HTERT RPE-1 (cell line): ENCODE data around the gene KICS2.

Source experiments
- in situ Hi-C: fragments of 300-500 bp; cut with MboI; formaldehyde crosslinking; loops from 4 replicates; pipeline ENCODE4 v1.14.3; 2020; ENCODE audit warnings: low sequenced_read_pairs

The KICS2 gene

GRCh38 chr12:64222009-64222765 lies at the start of gene KICS2:
TSS of gene KICS2 (minus strand) at chr12:64222296. CDS start at chr12:64222237, 59 bp downstream.
- in situ Hi-C loops = no loop called here

GRCh38 chr12:64270411-64270810 lies 48.3 kb upstream of the KICS2 start:
- in situ Hi-C loops = no loop called here

GRCh38 chr12:64269161-64269560 lies 47.1 kb upstream of the KICS2 start:
- in situ Hi-C loops = no loop called here

GRCh38 chr12:64268409-64268808 lies 46.3 kb upstream of the KICS2 start:
- in situ Hi-C loops = no loop called here

- in situ Hi-C loops = no loop called here
These were observed 43.7 kb upstream of the KICS2 start for GRCh38 chr12:64265839-64266238.

GRCh38 chr12:64261813-64262212 lies 39.7 kb upstream of the KICS2 start:
- in situ Hi-C loops = no loop called here

GRCh38 chr12:64258576-64258975 lies 36.5 kb upstream of the KICS2 start:
- in situ Hi-C loops = no loop called here

GRCh38 chr12:64256166-64256800 lies 34.2 kb upstream of the KICS2 start:
- in situ Hi-C loops = no loop called here

GRCh38 chr12:64255249-64255648 lies 33.2 kb upstream of the KICS2 start:
- in situ Hi-C loops = no loop called here

GRCh38 chr12:64253356-64253755 lies 31.3 kb upstream of the KICS2 start:
- in situ Hi-C loops = no loop called here

GRCh38 chr12:64252681-64253080 lies 30.6 kb upstream of the KICS2 start:
- in situ Hi-C loops = no loop called here

GRCh38 chr12:64243809-64244208 lies 21.7 kb upstream of the KICS2 start:
- in situ Hi-C loops = loop anchor here (25.0 kb wide), 1 partner anchor 407 kb away; the partner anchor contains the start of gene SRGAP1

- in situ Hi-C loops = loop anchor here (25.0 kb wide), 1 partner anchor 403 kb away; the partner anchor contains the start of gene SRGAP1
These were observed 18.7 kb upstream of the KICS2 start for GRCh38 chr12:64240781-64241180.

GRCh38 chr12:64237382-64237781 lies 15.3 kb upstream of the KICS2 start:
- in situ Hi-C loops = loop anchor here (25.0 kb wide), 1 partner anchor 400 kb away; the partner anchor contains the start of gene SRGAP1

GRCh38 chr12:64236549-64236948 lies 14.5 kb upstream of the KICS2 start:
- in situ Hi-C loops = loop anchor here (25.0 kb wide), 1 partner anchor 399 kb away; the partner anchor contains the start of gene SRGAP1

GRCh38 chr12:64232196-64232595 lies 10.1 kb upstream of the KICS2 start:
- in situ Hi-C loops = loop anchor here (25.0 kb wide), 1 partner anchor 395 kb away; the partner anchor contains the start of gene SRGAP1

GRCh38 chr12:64229796-64230195 lies 7.7 kb upstream of the KICS2 start:
- in situ Hi-C loops = loop anchor here (25.0 kb wide), 1 partner anchor 392 kb away; the partner anchor contains the start of gene SRGAP1

GRCh38 chr12:64229240-64229639 lies 7.1 kb upstream of the KICS2 start:
- in situ Hi-C loops = loop anchor here (25.0 kb wide), 1 partner anchor 392 kb away; the partner anchor contains the start of gene SRGAP1

GRCh38 chr12:64225626-64226025 lies 3.5 kb upstream of the KICS2 start:
- in situ Hi-C loops = loop anchor here (25.0 kb wide), 1 partner anchor 388 kb away; the partner anchor contains the start of gene SRGAP1

- in situ Hi-C loops = no loop called here
These were observed 466 bp downstream of the KICS2 start for GRCh38 chr12:64221651-64222008.

GRCh38 chr12:64220046-64220445 lies 2.0 kb downstream of the KICS2 start:
- in situ Hi-C loops = no loop called here

- in situ Hi-C loops = no loop called here
These were observed 3.0 kb downstream of the KICS2 start for GRCh38 chr12:64219145-64219544.
